HepG2 (cell line): ENCODE data around the gene LIMCH1.

Source experiments
- CTCF ChIP-seq: sonication (generic); formaldehyde crosslinking; IDR thresholded peaks from 2 replicates; pipeline ENCODE4 v1.5.0; 2020; ENCODE audit warnings: mild to moderate bottlenecking, missing genetic modification reagents, moderate library complexity
- GABPA ChIP-seq, 2 experiments: IDR thresholded peaks; 2 replicates each; pipeline ENCODE4 v1.6.1; 2011 to 2016; ENCODE audit warnings: low read depth in 2 of 2, low read length in 1 of 2, missing biosample characterization in 1 of 2, missing genetic modification characterization in 1 of 2
- MAFG ChIP-seq: sonication (generic); formaldehyde crosslinking; IDR thresholded peaks from 2 replicates; pipeline ENCODE4 v1.5.1; 2020; ENCODE audit warnings: mild to moderate bottlenecking, missing genetic modification reagents
- MXD3 ChIP-seq: IDR thresholded peaks from 2 replicates; pipeline ENCODE4 v1.6.1; 2016; ENCODE audit warnings: mild to moderate bottlenecking, missing biosample characterization, missing genetic modification reagents
- NFRKB ChIP-seq: fragments of 450-650 bp; IDR thresholded peaks from 2 replicates; pipeline ENCODE4 v1.6.1; 2017
- POLR2A ChIP-seq, 2 experiments: IDR thresholded peaks; 2 replicates each; pipeline ENCODE4 v1.6.1; 2011; ENCODE audit warnings: low read depth in 2 of 2, low read length in 2 of 2, mild to moderate bottlenecking in 1 of 2, moderate library complexity in 1 of 2; ENCODE audit not compliant: insufficient read depth in 1 of 2
- RFX5 ChIP-seq: IDR thresholded peaks from 2 replicates; pipeline ENCODE4 v1.6.1; 2011; ENCODE audit warnings: low read depth, low read length, improper control_type of control experiment
- SRF ChIP-seq: IDR thresholded peaks from 2 replicates; pipeline ENCODE4 v1.6.1; 2011; ENCODE audit warnings: mild to moderate bottlenecking, low read depth, low read length, moderate library complexity
- YY1 ChIP-seq: IDR thresholded peaks from 2 replicates; pipeline ENCODE4 v1.6.1; 2011; ENCODE audit warnings: low read length, low read depth, moderate library complexity, mild to moderate bottlenecking; ENCODE audit not compliant: insufficient read depth, insufficient replicate concordance
- ZNF136 ChIP-seq: sonication (generic); formaldehyde crosslinking; IDR thresholded peaks from 2 replicates; pipeline ENCODE4 v1.8.1; 2022; ENCODE audit warnings: low read depth, mild to moderate bottlenecking, moderate library complexity, missing genetic modification reagents
- ZNF598 ChIP-seq: sonication (generic); formaldehyde crosslinking; IDR thresholded peaks from 2 replicates; pipeline ENCODE4 v1.5.1; 2020; ENCODE audit warnings: mild to moderate bottlenecking, missing genetic modification reagents, borderline replicate concordance
- ZNF792 ChIP-seq: IDR thresholded peaks from 2 replicates; pipeline ENCODE4 v1.6.1; 2016

- TF ChIP-seq ZNF136 (CRISPR knock-in tag), result no peak
- TF ChIP-seq POLR2A (IDR thresholded peaks at IDR 0.05; ENCODE audit: insufficient read depth in 1 of 2, low read depth in 2 of 2, low read length in 2 of 2), result no peak
- no peak for TF ChIP-seq ZNF598 (CRISPR knock-in tag)
- no peak for TF ChIP-seq ZNF792
- TF ChIP-seq GABPA (IDR thresholded peaks at IDR 0.05; ENCODE audit: low read depth, low read length), result no peak
- no peak for TF ChIP-seq GABPA (CRISPR knock-in tag; IDR thresholded peaks at IDR 0.05; ENCODE audit: low read depth)
- no peak for TF ChIP-seq MAFG (CRISPR knock-in tag)
- TF ChIP-seq MXD3, result no peak
- no peak for TF ChIP-seq CTCF (CRISPR knock-in tag)
- TF ChIP-seq RFX5, result no peak
- TF ChIP-seq NFRKB, result no peak
- no peak for TF ChIP-seq YY1
- no peak for TF ChIP-seq SRF
Measured at GRCh38 chr4:41496977-41497376, 41.0 kb upstream of the LIMCH1 start.
